Activated naive CD8-positive, alpha-beta T cell treated with anti-CD3 and anti-CD28 coated beads, Interleukin-2, amount 50 U/mL, for 16 hours (primary cell): ENCODE measurements around the gene SLC39A12.

Experiments
- DNase-seq: peaks from one replicate; pipeline ENCODE4 v3.0.0-alpha.2; 2020; ENCODE audit warnings: low read depth, low spot score

SLC39A12 gene

GRCh38 chr10:18044976-18045720 lies 93.4 kb downstream of the SLC39A12 start:
- no peak for DNase-seq

- no peak for DNase-seq
Measured at GRCh38 chr10:18056583-18056982, 104.9 kb downstream of the SLC39A12 start.

- no peak for DNase-seq
Measured at GRCh38 chr10:18059826-18060559, 108.3 kb downstream of the SLC39A12 start.

- DNase-seq: no peak
Measured at GRCh38 chr10:18066947-18067346, 115.2 kb downstream of the SLC39A12 start.

GRCh38 chr10:18068401-18068800 lies 116.7 kb downstream of the SLC39A12 start:
- no peak for DNase-seq

GRCh38 chr10:18071591-18071990 lies 119.9 kb downstream of the SLC39A12 start:
- DNase-seq: no peak

GRCh38 chr10:18073314-18073713 lies 121.6 kb downstream of the SLC39A12 start:
- no peak for DNase-seq

GRCh38 chr10:18075881-18076280 lies 124.2 kb downstream of the SLC39A12 start:
- no peak for DNase-seq

GRCh38 chr10:18079665-18080295 lies 128.1 kb downstream of the SLC39A12 start:
- no peak for DNase-seq

GRCh38 chr10:18082381-18082780 lies 130.7 kb downstream of the SLC39A12 start:
- no peak for DNase-seq

- DNase-seq: no peak
Measured at GRCh38 chr10:18085855-18086254, 134.1 kb downstream of the SLC39A12 start.

GRCh38 chr10:18086746-18087145 lies 135.0 kb downstream of the SLC39A12 start:
- DNase-seq: no peak

- DNase-seq: no peak
Measured at GRCh38 chr10:18087355-18087754, 135.6 kb downstream of the SLC39A12 start.
